ENCODE data around the gene RALGPS1.

DNA sequence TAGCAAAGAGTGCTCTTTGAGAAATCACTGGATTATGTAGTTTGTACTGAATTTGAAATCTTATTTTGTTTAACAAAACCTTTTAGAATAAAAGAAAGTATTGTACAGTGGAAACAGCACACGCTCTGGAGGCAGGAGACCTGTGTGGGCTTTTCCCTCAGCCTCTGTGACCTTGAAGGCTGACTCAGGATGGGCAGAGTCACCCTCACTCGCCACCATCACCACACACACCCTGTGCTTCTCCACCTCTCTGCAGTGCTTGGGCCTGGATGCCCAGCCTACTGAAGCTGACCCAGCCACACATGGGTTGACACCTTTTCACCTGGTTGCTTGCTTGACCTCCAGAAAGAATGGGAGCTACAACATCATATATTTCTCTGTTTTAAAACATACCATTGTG is 188.2 kb downstream of the RALGPS1 start:
- TF ChIP-seq, protein P1, sequence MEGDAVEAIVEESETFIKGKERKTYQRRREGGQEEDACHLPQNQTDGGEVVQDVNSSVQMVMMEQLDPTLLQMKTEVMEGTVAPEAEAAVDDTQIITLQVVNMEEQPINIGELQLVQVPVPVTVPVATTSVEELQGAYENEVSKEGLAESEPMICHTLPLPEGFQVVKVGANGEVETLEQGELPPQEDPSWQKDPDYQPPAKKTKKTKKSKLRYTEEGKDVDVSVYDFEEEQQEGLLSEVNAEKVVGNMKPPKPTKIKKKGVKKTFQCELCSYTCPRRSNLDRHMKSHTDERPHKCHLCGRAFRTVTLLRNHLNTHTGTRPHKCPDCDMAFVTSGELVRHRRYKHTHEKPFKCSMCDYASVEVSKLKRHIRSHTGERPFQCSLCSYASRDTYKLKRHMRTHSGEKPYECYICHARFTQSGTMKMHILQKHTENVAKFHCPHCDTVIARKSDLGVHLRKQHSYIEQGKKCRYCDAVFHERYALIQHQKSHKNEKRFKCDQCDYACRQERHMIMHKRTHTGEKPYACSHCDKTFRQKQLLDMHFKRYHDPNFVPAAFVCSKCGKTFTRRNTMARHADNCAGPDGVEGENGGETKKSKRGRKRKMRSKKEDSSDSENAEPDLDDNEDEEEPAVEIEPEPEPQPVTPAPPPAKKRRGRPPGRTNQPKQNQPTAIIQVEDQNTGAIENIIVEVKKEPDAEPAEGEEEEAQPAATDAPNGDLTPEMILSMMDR (IDR thresholded peaks at IDR 0.05), result no peak
- no peak for TF ChIP-seq POLR2AphosphoS5 (IDR thresholded peaks at IDR 0.05; ENCODE audit: low read depth, low read length)
- TF ChIP-seq FOSL2 (IDR thresholded peaks at IDR 0.05; ENCODE audit: borderline replicate concordance, low read depth), result no peak
- TF ChIP-seq MEF2A (IDR thresholded peaks at IDR 0.05; ENCODE audit: borderline replicate concordance, low read depth), result no peak
- no peak for TF ChIP-seq TAF1 (IDR thresholded peaks at IDR 0.05; ENCODE audit: borderline replicate concordance, low read depth, low read length)
- TF ChIP-seq SMC3 (IDR thresholded peaks at IDR 0.05; ENCODE audit: low read depth, low read length), result no peak
- TF ChIP-seq, protein P2, sequence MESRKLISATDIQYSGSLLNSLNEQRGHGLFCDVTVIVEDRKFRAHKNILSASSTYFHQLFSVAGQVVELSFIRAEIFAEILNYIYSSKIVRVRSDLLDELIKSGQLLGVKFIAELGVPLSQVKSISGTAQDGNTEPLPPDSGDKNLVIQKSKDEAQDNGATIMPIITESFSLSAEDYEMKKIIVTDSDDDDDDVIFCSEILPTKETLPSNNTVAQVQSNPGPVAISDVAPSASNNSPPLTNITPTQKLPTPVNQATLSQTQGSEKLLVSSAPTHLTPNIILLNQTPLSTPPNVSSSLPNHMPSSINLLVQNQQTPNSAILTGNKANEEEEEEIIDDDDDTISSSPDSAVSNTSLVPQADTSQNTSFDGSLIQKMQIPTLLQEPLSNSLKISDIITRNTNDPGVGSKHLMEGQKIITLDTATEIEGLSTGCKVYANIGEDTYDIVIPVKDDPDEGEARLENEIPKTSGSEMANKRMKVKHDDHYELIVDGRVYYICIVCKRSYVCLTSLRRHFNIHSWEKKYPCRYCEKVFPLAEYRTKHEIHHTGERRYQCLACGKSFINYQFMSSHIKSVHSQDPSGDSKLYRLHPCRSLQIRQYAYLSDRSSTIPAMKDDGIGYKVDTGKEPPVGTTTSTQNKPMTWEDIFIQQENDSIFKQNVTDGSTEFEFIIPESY (IDR thresholded peaks at IDR 0.05; ENCODE audit: borderline replicate concordance, low read depth), result no peak
